WTC11 (cell line): ENCODE results near the gene CDC45.

Source experiments
- ETV6 ChIP-seq: sonication (generic); formaldehyde crosslinking; IDR thresholded peaks from 2 replicates; pipeline ENCODE4 v1.8.1; 2022; ENCODE audit warnings: mild to moderate bottlenecking, missing genetic modification reagents
- MAX ChIP-seq: sonication (generic); formaldehyde crosslinking; IDR thresholded peaks from 2 replicates; pipeline ENCODE4 v1.8.0; 2022; ENCODE audit warnings: mild to moderate bottlenecking, missing genetic modification reagents
- TEAD1 ChIP-seq: sonication (generic); formaldehyde crosslinking; IDR thresholded peaks from 2 replicates; pipeline ENCODE4 v1.8.0; 2022; ENCODE audit warnings: mild to moderate bottlenecking, missing genetic modification reagents

- TF ChIP-seq TEAD1 (CRISPR knock-in tag), result no peak
- no peak for TF ChIP-seq MAX (CRISPR knock-in tag)
- TF ChIP-seq ETV6 (CRISPR knock-in tag), result no peak
Observed at GRCh38 chr22:19450363-19451175, 29.2 kb upstream of the CDC45 start.
